K562 (cell line): ENCODE measurements around the gene ABAT. TPM values are rescaled to one million over a fixed set of nuclear protein-coding genes. Genes with fewer than 3 reads are reported as not detected.

ENCODE experiments used
- ATAC-seq: fragments of 200-7000 bp; cut with Tn5 transposase; 3 replicates; pipeline ENCODE4 v1.9.1; 2020; ENCODE audit warnings: moderate library complexity
- BruUV-seq: library from RNA; stranded (reverse); fragments of 400-500 nt; replicated peaks from 2 replicates; lab custom pipeline; 2021; lab: Mats Ljungman, UMichigan
- CTCF ChIA-PET: fragments of 300-600 bp; formaldehyde crosslinking; extraction: SDS; loops from one replicate; lab custom pipeline; 2021; ENCODE audit warnings: low intra/inter-chr PET ratio; lab: Yijun Ruan, JAX
- POLR2A ChIA-PET: fragments of 300-600, 350-650 bp; sonication (Branson Sonifier 250); formaldehyde crosslinking; extraction: SDS; loops from one replicate; lab custom pipeline; 2021; ENCODE audit warnings: antibody characterized with exemption, inconsistent platforms; lab: Yijun Ruan, JAX
- DNase-seq, 4 experiments: peaks; one replicate each; pipeline versions ENCODE4 v3.0.0 to v3.0.0-alpha.2; 2011 to 2018; ENCODE audit warnings: low spot score in 3 of 4, mixed read lengths in 3 of 4; ENCODE audit errors: extremely low read depth in 1 of 4
- FAIRE-seq: peaks from 2 replicates; lab custom pipeline; 2011; peaks lifted over from hg19 to GRCh38; lab: Jason Lieb, UNC
- H2AFZ ChIP-seq: 2 replicates; pipeline ENCODE4 v1.6.0; 2011; ENCODE audit warnings: low read depth, low read length, control low read depth, inconsistent platforms
- H3K27ac ChIP-seq: fragments of 200-600 bp; 3 replicates; pipeline ENCODE4 v1.8.0; 2011; ENCODE audit warnings: low read depth, mild to moderate bottlenecking, control low read depth, inconsistent platforms, low read length, moderate library complexity, mixed read lengths; ENCODE audit errors: extremely low read depth
- H3K27me3 ChIP-seq, 2 experiments: fragments of 300-600 bp in 1 of 2; 2 replicates in 1 of 2; 3 replicates in 1 of 2; pipeline versions ENCODE4 v1.6.0 to v1.8.0; 2011; ENCODE audit warnings: inconsistent platforms in 2 of 2, low read length in 2 of 2, mild to moderate bottlenecking in 1 of 2, mixed read lengths in 1 of 2, moderate library complexity in 1 of 2; ENCODE audit not compliant: control insufficient read depth in 2 of 2, insufficient read depth in 2 of 2
- H3K36me3 ChIP-seq: fragments of 300-600 bp; 3 replicates; pipeline ENCODE4 v1.8.0; 2011; ENCODE audit warnings: mild to moderate bottlenecking, low read length, inconsistent platforms; ENCODE audit not compliant: control insufficient read depth, insufficient read depth
- H3K4me1 ChIP-seq, 2 experiments: fragments of 200-600 bp in 1 of 2; replicated peaks in 1 of 2; 2 replicates in 1 of 2; 3 replicates in 1 of 2; pipeline versions ENCODE4 v1.5.1 to v1.8.0; 2011; ENCODE audit warnings: inconsistent platforms in 2 of 2, low read length in 2 of 2, mild to moderate bottlenecking in 1 of 2, mixed read lengths in 1 of 2, moderate library complexity in 1 of 2; ENCODE audit not compliant: control insufficient read depth in 2 of 2, insufficient read depth in 2 of 2
- H3K4me2 ChIP-seq: 2 replicates; pipeline ENCODE4 v1.6.1; 2011; ENCODE audit warnings: low read length, control low read depth, inconsistent platforms, mixed read lengths; ENCODE audit not compliant: insufficient read depth
- H3K4me3 ChIP-seq: fragments of 200-600 bp; sonication (generic), shearing (Covaris generic); 2 replicates; pipeline ENCODE4 v1.5.1; 2016; ENCODE audit warnings: control low read depth, inconsistent platforms
- H3K79me2 ChIP-seq: fragments of 200-600 bp; 3 replicates; pipeline ENCODE4 v1.8.0; 2011; ENCODE audit warnings: low read length, inconsistent platforms; ENCODE audit not compliant: control insufficient read depth, insufficient read depth
- H3K9ac ChIP-seq, 2 experiments: 2 replicates each; pipeline versions ENCODE4 v1.6.0 to v1.6.1; 2011; ENCODE audit warnings: low read depth in 2 of 2, low read length in 2 of 2, control low read depth in 1 of 2, inconsistent platforms in 1 of 2, mild to moderate bottlenecking in 1 of 2, mixed read lengths in 1 of 2; ENCODE audit not compliant: insufficient read depth in 1 of 2
- H3K9me1 ChIP-seq: one replicate; pipeline ENCODE4 v1.6.0; 2011; ENCODE audit warnings: inconsistent platforms, mild to moderate bottlenecking, low read length, moderate library complexity; ENCODE audit not compliant: control insufficient read depth, insufficient read depth
- H3K9me3 ChIP-seq: replicated peaks from 2 replicates; pipeline ENCODE4 v1.5.1; 2011; ENCODE audit warnings: low read depth, low read length, inconsistent platforms; ENCODE audit not compliant: control insufficient read depth, insufficient read depth
- H4K20me1 ChIP-seq: replicated peaks from 2 replicates; pipeline ENCODE4 v1.6.1; 2011; ENCODE audit warnings: low read length, inconsistent platforms, mixed read lengths; ENCODE audit not compliant: control insufficient read depth, insufficient read depth
- FOS ChIP-seq: IDR thresholded peaks from 3 replicates; pipeline ENCODE4 v1.6.1; 2011; ENCODE audit not compliant: insufficient read length; ENCODE audit errors: extremely low read depth
- KDM1A ChIP-seq, 2 experiments: fragments of 450-650 bp; IDR thresholded peaks; 2 replicates each; pipeline ENCODE4 v1.6.1; 2016; ENCODE audit warnings: mild to moderate bottlenecking in 2 of 2
- KLF10 ChIP-seq: fragments of 250-450 bp; sonication (Bioruptor Pico); IDR thresholded peaks from 2 replicates; pipeline ENCODE4 v1.6.1; 2021; ENCODE audit warnings: matching md5 sums
- NFATC3 ChIP-seq: fragments of 450-650 bp; IDR thresholded peaks from 2 replicates; pipeline ENCODE4 v1.6.1; 2017; ENCODE audit warnings: mild to moderate bottlenecking
- ZFP36 ChIP-seq: fragments of 150-350 bp; IDR thresholded peaks from 2 replicates; pipeline ENCODE4 v1.6.1; 2018; ENCODE audit warnings: low read length, low read depth; ENCODE audit not compliant: partially characterized antibody
- ZNF263 ChIP-seq: sonication (generic); formaldehyde crosslinking; IDR thresholded peaks from 2 replicates; pipeline ENCODE4 v1.8.0; 2022; ENCODE audit warnings: mild to moderate bottlenecking, missing genetic modification reagents, borderline replicate concordance
- WGBS: fragments of 100-300 bp; shearing (Covaris generic); methylation state at CpG from one replicate; pipeline ENCODE4 v1.1.6; 2016; ENCODE audit warnings: low coverage, mixed read lengths; ENCODE audit not compliant: insufficient coverage; ENCODE audit errors: missing lambda C conversion rate; 5-methylcytosine and 5-hydroxymethylcytosine counted together
- in situ Hi-C: fragments of 300-500 bp; cut with MboI; formaldehyde crosslinking; loops from 4 replicates; pipeline ENCODE4 v1.15.0; 2018; ENCODE audit warnings: inconsistent platforms, mixed read lengths
- intact Hi-C: fragments of 100-400 bp; cut with micrococcal nuclease; formaldehyde crosslinking; loops from 2 replicates; pipeline ENCODE4 v1.14.2; 2022
- polyA plus RNA-seq, 8 experiments: library from polyadenylated mRNA; depleted of rRNA in 4 of 8; stranded (reverse) in 5 of 8; unstranded in 3 of 8; fragments of >200 nt; fragmentation: Nextera tagmentation in 2 of 8; fragmentation: Illumina TruSeq in 1 of 8; extraction: Ambion mirVana in 2 of 8; extraction: Trizol in 1 of 8; gene quantifications; 2 replicates each; pipeline versions ENCODE4 v1.2.1 to v1.2.3, GENCODE V29; 2011 to 2014; ENCODE audit warnings: inconsistent platforms in 1 of 8, missing spikeins in 1 of 8
- total RNA-seq, 7 experiments: library from RNA; depleted of rRNA in 6 of 7; stranded (reverse); fragments of >200 nt in 6 of 7; fragmentation: Illumina TruSeq in 2 of 7; extraction: Trizol in 2 of 7; gene quantifications; 2 replicates each; pipeline versions ENCODE4 v1.2.1 to v1.2.3, GENCODE V29; 2011 to 2021; ENCODE audit warnings: low replicate concordance in 1 of 7

Gene ABAT
- total and polyA plus RNA-seq, 9 of the 15 experiments (the other 6 are each of a cell fraction or from before 2014, with no cell fraction given): 0.01 to 0.49 (median 0.10) TPM

DNA sequence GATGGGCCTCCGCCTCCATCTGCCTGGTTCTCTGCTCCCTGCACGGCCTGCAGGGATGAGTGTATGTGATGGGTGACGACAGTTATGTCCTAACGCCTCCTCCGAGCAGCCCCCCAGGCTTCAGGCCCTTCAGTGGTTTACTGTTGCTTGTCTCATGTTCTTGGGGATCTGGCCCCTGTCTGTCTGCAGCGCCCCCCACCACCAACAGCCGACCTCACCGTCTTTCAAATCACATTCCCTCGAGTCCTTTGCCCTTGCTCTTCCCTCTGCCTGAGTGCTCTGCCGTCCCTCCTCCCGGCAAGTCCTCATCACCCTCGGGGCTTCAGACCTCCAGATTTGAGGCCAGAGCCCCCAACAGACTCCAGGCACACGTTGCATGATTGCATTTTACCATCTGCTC lies 34.7 kb upstream of the ABAT start:
- WGBS: 83% methylated on average over 10 of the region's 13 CpGs
- in situ Hi-C loops: no loop called here
- POLR2A ChIA-PET: no interaction called here

DNA sequence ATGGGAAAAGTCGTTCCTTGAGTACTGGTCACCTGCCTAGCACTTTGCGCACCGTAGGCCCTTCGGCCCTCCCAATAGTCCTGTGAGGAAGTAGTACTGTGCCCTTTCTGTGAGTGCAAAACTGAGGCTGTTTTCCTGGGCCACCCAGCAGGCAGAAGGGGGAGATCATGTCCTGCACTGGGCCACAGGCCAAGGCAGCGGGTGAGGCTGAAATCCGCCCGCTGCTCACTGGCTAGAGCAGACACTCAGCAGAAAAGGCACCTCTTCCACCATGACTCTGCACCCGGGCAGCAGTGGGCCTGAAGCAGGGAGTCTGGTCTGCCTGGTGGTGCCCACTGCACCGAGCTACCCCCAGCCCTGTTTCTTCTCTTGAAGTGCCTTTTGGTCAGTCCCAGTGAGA lies 32.7 kb upstream of the ABAT start:
- Histone ChIP-seq H3K79me2 (no peaks in the 10 kb centered on the region), H3K27ac (no peak overlapping the region), H3K4me2 (no peak overlapping the region), H3K27me3 (no peaks in the 10 kb centered on the region), H3K9me3 (no peaks in the 10 kb centered on the region), H3K9me1 (no peaks in the 10 kb centered on the region), H3K36me3 (peaks cover 85% of the 10 kb centered on the region), H3K9ac (no peak overlapping the region), H3K4me3 (no peak overlapping the region), H4K20me1 (0 out of 2 replicates have a peak, but pooled peaks cover under 1% of the 10 kb centered on the region), H3K4me1 (peaks cover 2 to 5% of the 10 kb centered on the region in 2 experiments; a peak in 4 of 5 replicates), H2AFZ (no peak overlapping the region)
- no TSS peak for BruUV-seq
- ATAC-seq: no peak
- TF ChIP-seq KDM1A (IDR thresholded peaks at IDR 0.05) (no peak), NFATC3 (no peak)
- ChIA-PET CTCF (no interaction called here), POLR2A (no interaction called here)
- no peak for DNase-seq
- WGBS: 74% methylated on average over 9 of the region's 9 CpGs
- no peak for FAIRE-seq
- in situ Hi-C loops (no loop called here), intact Hi-C loops (no loop called here)

More for the DNA sequence above, 34.7 kb upstream of the ABAT start:
- Histone ChIP-seq H3K4me1 (peaks cover 0 to 3% of the 10 kb centered on the region in 2 experiments; a peak in 1 of 5 replicates), H3K9ac (no peak overlapping the region), H3K4me3 (no peak overlapping the region), H3K9me3 (no peaks in the 10 kb centered on the region), H3K27ac (no peak overlapping the region), H3K79me2 (no peaks in the 10 kb centered on the region), H3K36me3 (peaks cover 85% of the 10 kb centered on the region), H2AFZ (no peak overlapping the region), H4K20me1 (no peaks in the 10 kb centered on the region), H3K27me3 (no peaks in the 10 kb centered on the region), H3K4me2 (no peak overlapping the region), H3K9me1 (no peaks in the 10 kb centered on the region)
- CTCF ChIA-PET: no interaction called here
- intact Hi-C loops: no loop called here
- no TSS peak for BruUV-seq
- FAIRE-seq: no peak
- no peak for TF ChIP-seq KLF10 (CRISPR knock-in tag)
- no peak for TF ChIP-seq FOS
- peak; percentile 79 for TF ChIP-seq ZFP36
- peak; percentile 66 for TF ChIP-seq ZNF263 (CRISPR knock-in tag)
- ATAC-seq: no peak
- DNase-seq: no peak
